ENCODE measurements around the gene DCHS1.

Gene DCHS1

GRCh38 chr11:6607190-6607795, 48.3 kb downstream of the DCHS1 start:
- Histone ChIP-seq H3K9ac (ENCODE audit: low read length) (peak overlapping the region; percentile 81), H3K4me3 (ENCODE audit: low read length) (peak overlapping the region; percentile 51), H3K27me3 (replicated peaks; ENCODE audit: control insufficient read depth, insufficient read depth, low read length) (no peaks in the 10 kb centered on the region), H3K9me3 (ENCODE audit: control insufficient read depth, low read length) (no peaks in the 10 kb centered on the region), H3K4me1 (ENCODE audit: control insufficient read depth, insufficient read depth, low read length) (peaks cover 54% of the 10 kb centered on the region), H3K36me3 (ENCODE audit: control insufficient read depth, insufficient read depth, low read length, severe bottlenecking) (peaks cover 39% of the 10 kb centered on the region)
- no peak for DNase-seq (ENCODE audit: low read depth)

GRCh38 chr11:6606471-6607189, 49.0 kb downstream of the DCHS1 start:
- Histone ChIP-seq H3K27me3 (replicated peaks; ENCODE audit: control insufficient read depth, insufficient read depth, low read length) (no peaks in the 10 kb centered on the region), H3K36me3 (ENCODE audit: control insufficient read depth, insufficient read depth, low read length, severe bottlenecking) (peaks cover 39% of the 10 kb centered on the region), H3K4me3 (ENCODE audit: low read length) (peak overlapping the region; percentile 51), H3K4me1 (ENCODE audit: control insufficient read depth, insufficient read depth, low read length) (peaks cover 61% of the 10 kb centered on the region), H3K9me3 (ENCODE audit: control insufficient read depth, low read length) (no peaks in the 10 kb centered on the region), H3K9ac (ENCODE audit: low read length) (peak overlapping the region; percentile 81)
- peak; percentile 97 for DNase-seq (ENCODE audit: low read depth)

- Histone ChIP-seq H3K27me3 (replicated peaks; ENCODE audit: control insufficient read depth, insufficient read depth, low read length) (no peaks in the 10 kb centered on the region), H3K9me3 (ENCODE audit: control insufficient read depth, low read length) (no peaks in the 10 kb centered on the region), H3K36me3 (ENCODE audit: control insufficient read depth, insufficient read depth, low read length, severe bottlenecking) (peaks cover 41% of the 10 kb centered on the region), H3K4me3 (ENCODE audit: low read length) (peak overlapping the region; percentile 90), H3K9ac (ENCODE audit: low read length) (peak overlapping the region; percentile 94), H3K4me1 (ENCODE audit: control insufficient read depth, insufficient read depth, low read length) (peaks cover 51% of the 10 kb centered on the region)
- DNase-seq (ENCODE audit: low read depth): no peak
These were observed 50.8 kb downstream of the DCHS1 start for GRCh38 chr11:6604790-6605189.

- peak overlapping the region; percentile 90 for H3K4me3 ChIP-seq (ENCODE audit: low read length)
- no peaks in the 10 kb centered on the region for H3K9me3 ChIP-seq (ENCODE audit: control insufficient read depth, low read length)
- peaks cover 41% of the 10 kb centered on the region for H3K36me3 ChIP-seq (ENCODE audit: control insufficient read depth, insufficient read depth, low read length, severe bottlenecking)
- H3K27me3 ChIP-seq (replicated peaks; ENCODE audit: control insufficient read depth, insufficient read depth, low read length): no peaks in the 10 kb centered on the region
- H3K4me1 ChIP-seq (ENCODE audit: control insufficient read depth, insufficient read depth, low read length): peaks cover 50% of the 10 kb centered on the region
- DNase-seq (ENCODE audit: low read depth): peak; percentile 81
- peak overlapping the region; percentile 94 for H3K9ac ChIP-seq (ENCODE audit: low read length)
These were observed 51.5 kb downstream of the DCHS1 start for GRCh38 chr11:6604081-6604626.

GRCh38 chr11:6603287-6604080, 52.1 kb downstream of the DCHS1 start, which contains the start of the genes ILK and RRP8:
ILK (plus strand) TSS chr11:6603774; CDS start chr11:6604272, 498 bp downstream.
RRP8 (minus strand) TSS chr11:6603616; CDS start chr11:6603502, 114 bp downstream.
- peak within 1 kb of the TSS; percentile 94 for H3K9ac ChIP-seq (ENCODE audit: low read length)
- H3K27me3 ChIP-seq (replicated peaks; ENCODE audit: control insufficient read depth, insufficient read depth, low read length): no peaks in the 10 kb centered on the region
- peaks cover 41% of the 10 kb centered on the region for H3K36me3 ChIP-seq (ENCODE audit: control insufficient read depth, insufficient read depth, low read length, severe bottlenecking)
- H3K4me1 ChIP-seq (ENCODE audit: control insufficient read depth, insufficient read depth, low read length): peaks cover 45% of the 10 kb centered on the region
- H3K9me3 ChIP-seq (ENCODE audit: control insufficient read depth, low read length): no peaks in the 10 kb centered on the region
- peak; percentile 97 for DNase-seq (ENCODE audit: low read depth)
- H3K4me3 ChIP-seq (ENCODE audit: low read length): peak within 1 kb of the TSS; percentile 90

- Histone ChIP-seq H3K4me1 (ENCODE audit: control insufficient read depth, insufficient read depth, low read length) (peaks cover 37% of the 10 kb centered on the region), H3K36me3 (ENCODE audit: control insufficient read depth, insufficient read depth, low read length, severe bottlenecking) (peaks cover 37% of the 10 kb centered on the region), H3K4me3 (ENCODE audit: low read length) (peak overlapping the region; percentile 90), H3K9me3 (ENCODE audit: control insufficient read depth, low read length) (no peaks in the 10 kb centered on the region), H3K9ac (ENCODE audit: low read length) (peak overlapping the region; percentile 94), H3K27me3 (replicated peaks; ENCODE audit: control insufficient read depth, insufficient read depth, low read length) (no peaks in the 10 kb centered on the region)
- peak; percentile 19 for DNase-seq (ENCODE audit: low read depth)
These were observed 53.3 kb downstream of the DCHS1 start for GRCh38 chr11:6602096-6602940.

- no peak for DNase-seq (ENCODE audit: low read depth)
- H3K36me3 ChIP-seq (ENCODE audit: control insufficient read depth, insufficient read depth, low read length, severe bottlenecking): peaks cover 49% of the 10 kb centered on the region
- H3K4me3 ChIP-seq (ENCODE audit: low read length): no peak overlapping the region
- H3K27me3 ChIP-seq (replicated peaks; ENCODE audit: control insufficient read depth, insufficient read depth, low read length): no peaks in the 10 kb centered on the region
- H3K9ac ChIP-seq (ENCODE audit: low read length): no peak overlapping the region
- H3K9me3 ChIP-seq (ENCODE audit: control insufficient read depth, low read length): no peaks in the 10 kb centered on the region
- peaks cover 35% of the 10 kb centered on the region for H3K4me1 ChIP-seq (ENCODE audit: control insufficient read depth, insufficient read depth, low read length)
These were observed 54.6 kb downstream of the DCHS1 start for GRCh38 chr11:6601041-6601461.

GRCh38 chr11:6599881-6600390, 55.7 kb downstream of the DCHS1 start:
- Histone ChIP-seq H3K4me1 (ENCODE audit: control insufficient read depth, insufficient read depth, low read length) (peaks cover 26% of the 10 kb centered on the region), H3K9me3 (ENCODE audit: control insufficient read depth, low read length) (no peaks in the 10 kb centered on the region), H3K27me3 (replicated peaks; ENCODE audit: control insufficient read depth, insufficient read depth, low read length) (no peaks in the 10 kb centered on the region), H3K4me3 (ENCODE audit: low read length) (no peak overlapping the region), H3K36me3 (ENCODE audit: control insufficient read depth, insufficient read depth, low read length, severe bottlenecking) (peaks cover 58% of the 10 kb centered on the region), H3K9ac (ENCODE audit: low read length) (no peak overlapping the region)
- DNase-seq (ENCODE audit: low read depth): no peak

- Histone ChIP-seq H3K4me3 (ENCODE audit: low read length) (no peak overlapping the region), H3K9me3 (ENCODE audit: control insufficient read depth, low read length) (no peaks in the 10 kb centered on the region), H3K36me3 (ENCODE audit: control insufficient read depth, insufficient read depth, low read length, severe bottlenecking) (peaks cover 58% of the 10 kb centered on the region), H3K27me3 (replicated peaks; ENCODE audit: control insufficient read depth, insufficient read depth, low read length) (no peaks in the 10 kb centered on the region), H3K4me1 (ENCODE audit: control insufficient read depth, insufficient read depth, low read length) (peaks cover 22% of the 10 kb centered on the region), H3K9ac (ENCODE audit: low read length) (no peak overlapping the region)
- DNase-seq (ENCODE audit: low read depth): no peak
These were observed 56.2 kb downstream of the DCHS1 start for GRCh38 chr11:6599449-6599848.

- peaks cover 66% of the 10 kb centered on the region for H3K36me3 ChIP-seq (ENCODE audit: control insufficient read depth, insufficient read depth, low read length, severe bottlenecking)
- no peaks in the 10 kb centered on the region for H3K27me3 ChIP-seq (replicated peaks; ENCODE audit: control insufficient read depth, insufficient read depth, low read length)
- no peak overlapping the region for H3K9ac ChIP-seq (ENCODE audit: low read length)
- peaks cover 22% of the 10 kb centered on the region for H3K4me1 ChIP-seq (ENCODE audit: control insufficient read depth, insufficient read depth, low read length)
- no peak overlapping the region for H3K4me3 ChIP-seq (ENCODE audit: low read length)
- H3K9me3 ChIP-seq (ENCODE audit: control insufficient read depth, low read length): no peaks in the 10 kb centered on the region
- no peak for DNase-seq (ENCODE audit: low read depth)
These were observed 57.1 kb downstream of the DCHS1 start for GRCh38 chr11:6598555-6598954.
